GM13977 (cell line): Measurements from ENCODE around the gene ELL.

Experiments
- DNase-seq: peaks from one replicate; pipeline ENCODE4 v3.0.0; 2012; ENCODE audit warnings: low spot score
- in situ Hi-C: fragments of 300-500 bp; cut with MboI; formaldehyde crosslinking; loops from one replicate; pipeline ENCODE4 v1.12.0; 2022; ENCODE audit warnings: low sequenced_read_pairs, low pct_unique_long_range_greater_than_20kb, mixed read lengths, inconsistent platforms; ENCODE audit not compliant: unreplicated experiment
- TF ChIP-seq, protein P1 (sequence below): IDR thresholded peaks from 2 replicates; pipeline ENCODE4 v1.5.1; 2012; ENCODE audit warnings: mild to moderate bottlenecking, control low read depth; ENCODE audit not compliant: insufficient read depth; ENCODE audit errors: extremely low read depth, missing control alignments

ELL gene

DNA sequence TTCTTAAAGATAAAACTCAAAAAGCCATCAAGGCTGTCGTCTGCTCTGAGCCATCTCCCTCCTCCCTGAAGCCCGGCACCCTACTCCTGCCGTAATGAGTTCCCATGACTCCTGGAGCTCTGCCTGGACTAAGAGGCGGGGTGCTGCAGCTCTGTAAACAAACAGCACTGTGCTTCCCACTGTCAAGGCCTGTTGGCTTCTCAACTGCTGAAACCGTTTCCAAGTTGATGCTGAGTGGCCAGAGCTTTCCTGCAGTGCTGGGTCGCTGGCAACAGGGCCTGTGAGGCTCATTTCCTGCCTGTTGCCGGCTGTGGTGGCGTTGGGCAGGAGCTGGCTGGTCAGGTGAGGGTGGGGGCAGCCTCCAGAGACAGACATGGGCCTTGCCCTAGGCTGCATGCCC, 57.2 kb downstream of the ELL start:
- TF ChIP-seq, protein P1, sequence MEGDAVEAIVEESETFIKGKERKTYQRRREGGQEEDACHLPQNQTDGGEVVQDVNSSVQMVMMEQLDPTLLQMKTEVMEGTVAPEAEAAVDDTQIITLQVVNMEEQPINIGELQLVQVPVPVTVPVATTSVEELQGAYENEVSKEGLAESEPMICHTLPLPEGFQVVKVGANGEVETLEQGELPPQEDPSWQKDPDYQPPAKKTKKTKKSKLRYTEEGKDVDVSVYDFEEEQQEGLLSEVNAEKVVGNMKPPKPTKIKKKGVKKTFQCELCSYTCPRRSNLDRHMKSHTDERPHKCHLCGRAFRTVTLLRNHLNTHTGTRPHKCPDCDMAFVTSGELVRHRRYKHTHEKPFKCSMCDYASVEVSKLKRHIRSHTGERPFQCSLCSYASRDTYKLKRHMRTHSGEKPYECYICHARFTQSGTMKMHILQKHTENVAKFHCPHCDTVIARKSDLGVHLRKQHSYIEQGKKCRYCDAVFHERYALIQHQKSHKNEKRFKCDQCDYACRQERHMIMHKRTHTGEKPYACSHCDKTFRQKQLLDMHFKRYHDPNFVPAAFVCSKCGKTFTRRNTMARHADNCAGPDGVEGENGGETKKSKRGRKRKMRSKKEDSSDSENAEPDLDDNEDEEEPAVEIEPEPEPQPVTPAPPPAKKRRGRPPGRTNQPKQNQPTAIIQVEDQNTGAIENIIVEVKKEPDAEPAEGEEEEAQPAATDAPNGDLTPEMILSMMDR = no peak
- DNase-seq = no peak
- in situ Hi-C loops = no loop called here

DNA sequence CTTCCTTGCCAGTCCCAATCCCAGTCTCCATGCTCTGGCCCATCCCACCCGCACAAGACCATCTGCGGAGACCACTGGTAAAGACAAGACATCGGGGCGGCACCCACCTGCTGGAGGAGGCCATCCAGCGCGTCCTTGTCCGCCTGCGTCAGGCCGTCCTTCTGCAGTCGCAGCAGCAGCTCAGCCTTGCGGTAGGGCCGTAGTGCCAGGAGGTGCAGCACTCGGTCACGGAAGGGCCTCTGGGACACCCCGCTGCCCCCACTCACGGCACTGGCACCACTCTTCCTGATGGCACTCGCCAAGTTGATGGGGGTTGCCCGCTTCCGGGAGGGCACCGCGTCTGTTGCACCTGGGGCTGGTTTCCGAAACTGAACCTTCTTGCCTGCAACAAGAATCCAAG, 60.4 kb downstream of the ELL start:
- in situ Hi-C loops = no loop called here
- TF ChIP-seq, protein P1 = no peak
- no peak for DNase-seq

DNA sequence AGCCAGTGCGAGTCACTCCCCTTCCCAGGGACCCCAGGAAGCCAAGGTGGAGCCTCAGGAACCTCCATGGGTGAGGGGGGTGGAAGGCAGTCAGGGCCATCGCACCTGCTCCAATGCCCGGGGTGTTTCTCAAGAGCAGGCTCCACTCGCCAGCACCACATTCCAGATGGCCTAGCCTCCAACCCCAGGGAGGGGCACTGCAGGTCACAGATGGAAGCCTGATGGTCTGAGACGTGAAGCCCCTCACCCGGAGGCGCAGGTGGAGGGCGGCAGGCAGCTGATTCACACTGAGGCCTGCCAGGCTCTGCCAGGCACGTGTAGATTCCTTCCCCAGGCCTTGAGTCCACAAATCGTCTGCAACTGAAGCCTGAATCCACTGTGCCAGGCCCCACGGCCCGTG, 61.0 kb downstream of the ELL start:
- in situ Hi-C loops = no loop called here
- TF ChIP-seq, protein P1 = no peak
- DNase-seq = no peak

DNA sequence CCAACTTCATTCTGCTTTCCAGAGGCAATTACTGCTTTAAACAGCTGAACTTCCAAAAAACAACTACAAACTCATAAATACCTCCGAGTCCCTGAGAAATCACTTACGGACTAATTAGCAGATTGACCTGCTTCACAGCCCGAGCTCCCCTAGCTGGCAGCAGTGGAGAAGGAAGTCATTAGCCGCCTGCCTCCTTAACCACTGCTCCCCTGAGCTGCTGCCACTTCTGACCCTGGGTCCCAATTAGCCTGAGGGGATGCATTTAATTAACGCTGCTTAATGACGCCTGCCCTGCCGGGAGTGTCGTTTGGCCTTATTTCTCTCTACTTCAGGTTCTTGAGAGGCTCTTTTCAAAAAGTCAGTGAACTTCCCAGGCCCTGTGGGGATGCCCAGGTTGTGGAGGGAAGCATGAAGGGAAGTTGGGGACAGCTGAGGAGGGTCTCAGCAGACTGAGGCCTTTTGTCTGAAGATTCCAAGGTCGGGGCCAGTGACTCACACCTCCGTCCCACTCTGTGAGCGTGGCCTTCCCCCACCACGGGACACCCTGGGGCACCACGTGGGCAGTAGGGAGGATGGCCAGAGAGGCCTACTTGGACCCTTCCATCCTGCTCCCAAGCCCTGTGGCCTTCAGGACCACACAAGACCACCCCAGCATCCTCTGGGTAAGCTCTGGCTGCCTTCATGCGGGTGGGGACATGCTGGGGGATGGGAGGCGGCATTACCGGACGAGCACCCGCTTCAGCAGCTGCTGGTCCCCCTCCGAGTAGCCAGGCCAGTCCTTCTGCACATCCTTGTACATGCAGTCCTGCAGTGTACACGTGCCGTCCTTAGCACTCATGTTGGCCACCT, 64.2 kb downstream of the ELL start:
- in situ Hi-C loops = no loop called here
- DNase-seq = no peak
- TF ChIP-seq, protein P1 = no peak

DNA sequence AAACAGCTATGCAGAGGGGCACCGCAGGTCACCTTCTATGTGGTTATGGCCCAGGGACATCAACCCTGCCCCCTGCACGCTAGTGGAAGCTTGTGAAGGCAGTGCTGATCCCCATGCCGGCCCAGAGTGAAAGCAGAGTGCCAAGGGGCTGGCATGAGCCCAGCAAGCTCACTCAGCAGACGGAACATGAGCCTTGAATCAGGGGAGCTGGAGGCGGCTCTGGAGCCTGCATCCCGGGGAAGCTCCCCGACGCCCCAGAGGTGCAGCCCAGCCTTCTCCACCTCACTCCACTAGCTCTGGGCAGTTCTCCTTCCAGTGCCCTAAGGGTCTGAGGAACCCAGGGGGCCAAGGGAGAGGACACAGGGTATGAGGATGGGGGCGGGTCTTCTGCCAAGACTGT, 64.9 kb downstream of the ELL start:
- in situ Hi-C loops = no loop called here
- TF ChIP-seq, protein P1 = no peak
- DNase-seq = no peak

DNA sequence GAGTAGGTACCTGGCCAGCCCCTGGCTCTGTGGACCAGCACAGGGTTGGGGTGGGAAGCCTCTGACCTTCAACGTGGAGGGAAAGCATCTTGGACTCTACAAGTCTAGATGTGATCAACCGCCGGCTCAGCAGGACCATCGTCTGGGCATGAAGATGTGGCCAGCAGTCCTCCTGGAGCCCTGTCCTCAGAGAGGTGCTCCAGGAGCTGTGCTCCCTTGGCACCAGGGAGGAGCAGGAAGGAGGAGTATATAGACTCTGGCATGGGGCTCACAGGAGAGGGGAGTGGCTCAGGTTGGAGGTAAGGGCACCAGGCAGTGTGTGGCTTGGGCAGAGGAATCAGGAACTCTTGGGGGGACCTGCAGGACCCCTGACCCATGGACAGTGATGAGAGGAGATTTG, 65.6 kb downstream of the ELL start:
- DNase-seq = no peak
- TF ChIP-seq, protein P1 = no peak
- in situ Hi-C loops = no loop called here
